PC-9 (cell line): ENCODE measurements around the gene MYD88.

Source experiments
- CTCF ChIP-seq: fragments of 200-600 bp; sonication (generic); conservative IDR thresholded peaks from 2 replicates; pipeline ENCODE4 v1.6.1; 2017; ENCODE audit warnings: mixed run types, antibody characterized with exemption, mild to moderate bottlenecking, moderate library complexity
- EZH2 ChIP-seq: fragments of 200-600 bp; sonication (generic); IDR thresholded peaks from 2 replicates; pipeline ENCODE4 v1.8.0; 2017; ENCODE audit warnings: antibody characterized with exemption, low read depth

GRCh38 chr3:38157595-38157994 is 19.1 kb downstream of the MYD88 start:
- TF ChIP-seq CTCF (no peak), EZH2 (no peak)
